Measurements from ENCODE around the gene VWA8. TPM values are rescaled to one million over a fixed set of nuclear protein-coding genes. Genes with fewer than 3 reads are reported as not detected.

VWA8 gene
- total and polyA plus RNA-seq, 9 donors, result 4.5 to 25.1 (median 21.0) TPM

DNA sequence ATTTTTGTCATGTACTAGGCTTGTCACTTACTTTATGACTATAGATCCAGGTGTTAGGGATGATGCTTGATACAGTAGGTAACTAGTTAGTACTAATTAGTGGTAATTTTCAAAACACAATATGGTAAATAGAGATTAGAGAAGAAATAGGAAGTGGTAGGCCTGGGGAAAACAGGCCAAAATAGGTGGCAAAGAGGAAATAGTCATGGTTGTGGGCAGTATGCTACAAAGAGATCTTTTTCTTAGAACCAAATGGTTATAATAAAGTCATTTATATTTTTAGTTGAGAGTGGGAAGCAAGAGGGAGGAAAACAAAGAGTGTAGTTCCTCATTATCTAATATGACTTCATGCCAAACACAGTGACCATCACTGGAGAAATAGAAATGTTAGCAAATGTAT, 9.1 kb upstream of the VWA8 start:
- H3K9me3 ChIP-seq, result no peaks in the 10 kb centered on the region
- TF ChIP-seq, protein P1, sequence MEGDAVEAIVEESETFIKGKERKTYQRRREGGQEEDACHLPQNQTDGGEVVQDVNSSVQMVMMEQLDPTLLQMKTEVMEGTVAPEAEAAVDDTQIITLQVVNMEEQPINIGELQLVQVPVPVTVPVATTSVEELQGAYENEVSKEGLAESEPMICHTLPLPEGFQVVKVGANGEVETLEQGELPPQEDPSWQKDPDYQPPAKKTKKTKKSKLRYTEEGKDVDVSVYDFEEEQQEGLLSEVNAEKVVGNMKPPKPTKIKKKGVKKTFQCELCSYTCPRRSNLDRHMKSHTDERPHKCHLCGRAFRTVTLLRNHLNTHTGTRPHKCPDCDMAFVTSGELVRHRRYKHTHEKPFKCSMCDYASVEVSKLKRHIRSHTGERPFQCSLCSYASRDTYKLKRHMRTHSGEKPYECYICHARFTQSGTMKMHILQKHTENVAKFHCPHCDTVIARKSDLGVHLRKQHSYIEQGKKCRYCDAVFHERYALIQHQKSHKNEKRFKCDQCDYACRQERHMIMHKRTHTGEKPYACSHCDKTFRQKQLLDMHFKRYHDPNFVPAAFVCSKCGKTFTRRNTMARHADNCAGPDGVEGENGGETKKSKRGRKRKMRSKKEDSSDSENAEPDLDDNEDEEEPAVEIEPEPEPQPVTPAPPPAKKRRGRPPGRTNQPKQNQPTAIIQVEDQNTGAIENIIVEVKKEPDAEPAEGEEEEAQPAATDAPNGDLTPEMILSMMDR (IDR thresholded peaks at IDR 0.05), result no peak
- no peaks in the 10 kb centered on the region for H3K4me1 ChIP-seq (ENCODE audit: insufficient read depth)
- intact Hi-C loops (cut with DNase I), result no loop called here
- no peaks in the 10 kb centered on the region for H3K36me3 ChIP-seq
- H3K27me3 ChIP-seq, result no peaks in the 10 kb centered on the region
- no peak for DNase-seq
- no peak overlapping the region for H3K4me3 ChIP-seq
- H3K27ac ChIP-seq, result no peak overlapping the region

DNA sequence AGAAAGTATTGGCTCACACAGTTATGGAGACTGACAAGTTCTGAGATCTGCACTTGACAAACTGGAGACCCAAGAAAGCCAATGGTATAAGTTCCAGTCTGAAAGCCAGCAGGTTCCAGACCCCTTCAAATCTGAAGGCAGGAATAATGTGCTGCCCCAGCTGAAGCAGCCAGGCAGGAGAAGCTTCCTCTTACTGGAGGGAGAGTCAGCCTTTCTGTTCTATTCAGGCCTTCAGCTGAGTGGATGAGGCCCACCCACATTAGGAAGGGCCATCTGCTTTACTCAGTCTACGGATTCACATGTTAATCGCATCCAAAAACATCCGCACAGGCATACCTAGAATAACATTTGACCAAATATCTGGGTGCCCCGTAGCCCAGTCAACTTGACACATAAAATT, 8.2 kb upstream of the VWA8 start:
- TF ChIP-seq EP300 (IDR thresholded peaks at IDR 0.05) (no peak), POLR2A (IDR thresholded peaks at IDR 0.05) (no peak)
- TF ChIP-seq, protein P1 (IDR thresholded peaks at IDR 0.05), result no peak
- no peak overlapping the region for H3K27ac ChIP-seq
- intact Hi-C loops (cut with DNase I), result loop anchor here in 1 of 4 donors (10.0 kb wide), 1 partner anchor 76 kb away; the partner anchor contains the start of gene DGKH

DNA sequence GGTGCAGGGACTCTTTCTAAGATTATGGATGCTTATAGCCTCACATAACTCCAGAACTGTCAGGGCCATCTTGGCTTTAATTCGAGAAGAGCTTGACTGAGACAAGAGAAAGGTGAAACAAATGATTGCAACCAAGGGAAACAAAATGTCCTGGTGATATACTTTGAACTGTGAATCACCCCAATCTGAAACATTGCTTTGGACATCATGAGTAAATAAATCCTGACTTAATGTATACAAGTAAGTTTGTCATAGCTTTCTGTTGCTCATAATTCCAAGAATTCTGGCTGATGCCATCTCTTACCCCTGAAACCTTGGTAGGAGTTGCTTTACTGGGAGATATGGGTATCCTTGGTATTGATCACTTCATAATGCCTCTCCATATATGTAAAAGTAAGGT, 5.8 kb upstream of the VWA8 start:
- no peak overlapping the region for H3K27ac ChIP-seq
- no peaks in the 10 kb centered on the region for H3K9me3 ChIP-seq
- TF ChIP-seq EP300 (IDR thresholded peaks at IDR 0.05) (no peak), POLR2A (IDR thresholded peaks at IDR 0.05) (no peak)
- TF ChIP-seq, protein P1 (IDR thresholded peaks at IDR 0.05), result no peak
- intact Hi-C loops (cut with DNase I), result loop anchor here in 1 of 4 donors (10.0 kb wide), 1 partner anchor 78 kb away; the partner anchor contains the start of gene DGKH
- DNase-seq, result no peak
- no peaks in the 10 kb centered on the region for H3K4me1 ChIP-seq (ENCODE audit: insufficient read depth)
- no peaks in the 10 kb centered on the region for H3K36me3 ChIP-seq
- 88 to 92% (median 91%) methylated on average over 1 of the region's 1 CpG for WGBS, 3 donors
- no peaks in the 10 kb centered on the region for H3K27me3 ChIP-seq
- no peak overlapping the region for H3K4me3 ChIP-seq

More for the DNA sequence above, 8.2 kb upstream of the VWA8 start:
- Histone ChIP-seq H3K36me3 (no peaks in the 10 kb centered on the region), H3K4me3 (no peak overlapping the region), H3K9me3 (no peaks in the 10 kb centered on the region), H3K27me3 (no peaks in the 10 kb centered on the region), H3K4me1 (ENCODE audit: insufficient read depth) (no peaks in the 10 kb centered on the region)
- DNase-seq, result no peak
- WGBS, 3 donors, result 87 to 98% (median 96%) methylated on average over 4 of the region's 4 CpGs

DNA sequence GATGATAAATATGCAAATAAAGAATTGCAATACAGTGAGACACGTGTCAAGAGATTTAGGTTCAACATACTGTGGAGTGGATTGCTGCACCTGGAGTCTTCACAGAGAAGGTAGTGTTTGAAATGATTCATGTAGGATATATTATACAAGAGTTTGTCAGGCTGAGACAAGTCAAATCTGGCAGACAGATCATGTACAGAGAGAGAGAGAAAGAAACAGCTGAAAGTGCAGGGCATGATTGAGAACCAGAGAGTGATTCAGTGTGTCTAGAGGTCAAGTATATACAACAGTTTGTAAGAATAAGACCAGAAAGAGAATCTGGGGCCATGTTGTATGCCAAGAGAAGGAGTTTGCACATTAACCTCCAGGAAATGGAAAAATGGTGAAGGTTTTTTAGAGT, 2.1 kb upstream of the VWA8 start:
- WGBS, 3 donors, result 91 to 97% (median 91%) methylated on average over 1 of the region's 1 CpG
- H3K36me3 ChIP-seq, result no peaks in the 10 kb centered on the region
- H3K27me3 ChIP-seq, result no peaks in the 10 kb centered on the region
- no peak overlapping the region for H3K4me3 ChIP-seq
- intact Hi-C loops (cut with DNase I), result loop anchor here in 1 of 4 donors (10.0 kb wide), 1 partner anchor 82 kb away; the partner anchor contains the start of gene DGKH
- peaks cover 2% of the 10 kb centered on the region for H3K4me1 ChIP-seq (ENCODE audit: insufficient read depth)
- no peak for TF ChIP-seq POLR2A (IDR thresholded peaks at IDR 0.05)
- TF ChIP-seq, protein P1 (IDR thresholded peaks at IDR 0.05), result no peak
- TF ChIP-seq EP300 (IDR thresholded peaks at IDR 0.05), result no peak
- H3K9me3 ChIP-seq, result no peaks in the 10 kb centered on the region
- DNase-seq, result no peak
- H3K27ac ChIP-seq, result no peak overlapping the region
